ENCODE measurements around the gene KAT6B.
A peak's percentile ranks its signal among the peaks of the same experiment; 100 is the strongest.
"Not testable (repeated sequence)": the region's sequence is repeated elsewhere in the genome, so short reads cannot be mapped to it uniquely, and the experiment has no call there.

The KAT6B gene

GRCh38 chr10:74826142-74827044 lies at the start of gene KAT6B:
Gene KAT6B, plus strand, starts transcription at chr10:74826600. Its CDS starts 16,258 bp downstream, at chr10:74842858.
- DNase-seq (ENCODE audit: low read depth) = peak; percentile 100

- DNase-seq (ENCODE audit: low read depth) = no peak
These were observed 47.8 kb upstream of the KAT6B start for GRCh38 chr10:74778436-74779094.

DNA sequence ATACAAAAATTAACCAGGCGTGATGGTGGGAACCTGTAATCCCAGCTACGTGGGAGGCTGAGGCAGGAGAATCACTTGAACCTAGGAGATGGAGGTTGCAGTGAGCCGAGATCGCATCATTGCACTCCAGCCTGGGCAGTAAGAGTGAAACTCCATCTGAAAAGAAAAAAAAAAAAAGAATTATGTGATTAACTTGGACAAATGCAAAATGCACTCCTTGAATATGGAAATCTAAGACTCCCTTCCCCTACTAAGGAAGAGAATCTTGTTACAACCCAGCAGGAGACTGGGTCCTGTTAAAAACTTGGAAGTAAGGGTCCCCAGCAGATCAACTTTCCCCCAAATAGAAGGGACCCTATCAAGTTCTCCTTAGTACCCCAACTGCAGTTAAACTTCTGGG lies 44.5 kb upstream of the KAT6B start:
- not testable (repeated sequence) for DNase-seq (ENCODE audit: low read depth)

GRCh38 chr10:74784462-74784861 lies 41.9 kb upstream of the KAT6B start:
- DNase-seq (ENCODE audit: low read depth) = no peak

GRCh38 chr10:74786126-74786525 lies 40.3 kb upstream of the KAT6B start:
- no peak for DNase-seq (ENCODE audit: low read depth)

DNA sequence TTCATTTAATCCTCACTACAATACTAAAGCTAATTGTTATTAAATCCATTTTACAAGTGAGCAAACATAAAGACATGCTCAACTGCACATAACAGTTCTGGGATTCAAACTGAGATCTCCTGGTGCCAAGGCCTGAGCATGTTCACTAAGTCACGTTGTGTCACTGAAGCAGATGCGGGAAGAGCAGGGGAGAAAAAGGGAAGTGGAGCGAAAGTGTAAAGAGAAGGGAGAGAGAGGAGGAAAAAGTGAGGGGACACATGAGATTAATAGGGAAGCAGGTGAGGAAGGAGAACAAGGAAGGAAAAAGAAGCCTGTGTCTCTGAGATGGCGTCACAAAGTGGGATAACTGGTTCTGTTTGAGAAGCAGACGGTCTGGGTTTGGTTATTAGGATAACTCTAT lies 38.9 kb upstream of the KAT6B start:
- DNase-seq (ENCODE audit: low read depth) = no peak

DNA sequence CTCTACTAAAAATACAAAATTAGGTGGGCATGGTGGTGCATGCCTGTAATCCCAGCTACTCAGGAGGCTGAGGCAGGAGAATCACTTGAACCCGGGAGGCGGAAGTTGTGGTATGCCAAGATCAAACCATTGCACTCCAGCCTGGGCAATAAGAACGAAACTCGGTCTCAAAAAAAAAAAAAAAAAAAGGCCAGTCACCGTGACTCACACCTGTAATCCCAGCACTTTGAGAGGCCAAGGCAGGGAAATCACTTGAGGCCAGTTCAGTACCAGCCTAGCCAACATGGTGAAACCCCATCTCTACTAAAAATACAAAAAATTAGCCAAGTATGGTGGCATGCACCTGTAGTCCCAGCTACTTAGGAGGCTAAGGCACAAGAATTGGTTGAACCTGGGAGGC lies 34.4 kb upstream of the KAT6B start:
- not testable (repeated sequence) for DNase-seq (ENCODE audit: low read depth)

- no peak for DNase-seq (ENCODE audit: low read depth)
These were observed 33.7 kb upstream of the KAT6B start for GRCh38 chr10:74792726-74793125.

- not testable (repeated sequence) for DNase-seq (ENCODE audit: low read depth)
These were observed 33.2 kb upstream of the KAT6B start for GRCh38 chr10:74793240-74793639.

DNA sequence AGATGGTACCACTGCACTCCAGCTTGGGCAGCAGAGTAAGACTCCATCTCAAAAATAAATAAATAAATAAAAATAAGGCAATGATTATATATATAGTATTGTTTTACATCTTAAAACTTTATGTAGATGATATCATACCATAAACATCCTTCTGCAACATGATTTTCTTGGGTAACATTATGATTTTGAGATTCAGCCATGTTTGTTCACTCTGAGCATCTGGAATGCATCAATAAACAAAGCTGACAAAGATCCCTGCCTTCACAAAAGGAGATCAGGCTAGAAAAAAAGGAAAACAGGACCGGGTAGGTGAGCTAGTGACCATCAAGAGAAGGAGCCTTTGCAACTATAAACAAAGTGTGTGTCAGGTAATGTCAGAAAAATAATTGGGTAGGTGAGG lies 31.9 kb upstream of the KAT6B start:
- no peak for DNase-seq (ENCODE audit: low read depth)

DNA sequence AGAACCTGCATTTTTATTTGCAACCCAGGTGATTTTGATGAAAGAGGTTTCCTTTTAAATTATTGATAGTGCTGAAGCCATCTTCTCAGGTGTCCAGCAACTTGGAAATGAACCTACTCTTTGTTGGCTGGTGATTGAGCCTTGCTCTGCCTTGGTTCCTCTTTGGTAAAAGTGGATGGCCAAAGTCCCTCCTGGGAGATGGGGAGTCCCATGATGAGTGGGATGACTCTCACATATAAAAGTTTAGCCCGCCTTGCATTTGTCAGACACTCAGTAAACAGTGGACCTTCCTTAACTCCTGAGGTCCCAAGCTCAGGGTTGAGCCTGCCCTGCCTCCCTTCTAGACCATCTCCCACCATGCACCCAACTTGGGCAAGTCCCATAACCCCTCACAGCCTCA lies 28.9 kb upstream of the KAT6B start:
- no peak for DNase-seq (ENCODE audit: low read depth)

DNA sequence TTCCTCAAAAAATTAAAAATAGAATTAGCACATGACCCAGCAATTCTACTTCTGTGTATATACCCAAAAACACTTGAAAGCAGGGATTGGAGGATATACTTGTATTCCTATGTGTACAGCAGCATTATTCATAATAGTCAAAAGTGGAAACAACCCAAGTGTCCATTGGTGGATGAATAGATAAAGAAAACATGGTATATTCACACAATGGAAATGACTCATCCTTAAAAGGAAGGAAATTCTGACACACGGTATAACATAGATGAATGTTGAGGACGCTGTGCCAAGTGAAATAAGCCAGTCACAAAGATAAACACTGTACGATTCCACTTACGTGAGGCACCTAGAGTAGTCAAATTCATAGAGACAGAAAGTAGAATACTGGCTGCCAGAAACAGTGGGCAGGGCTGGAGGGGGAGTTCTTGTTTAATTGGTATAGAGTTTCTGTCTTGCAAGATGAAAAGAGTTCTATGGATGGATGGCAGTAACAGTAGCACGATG lies 26.6 kb upstream of the KAT6B start:
- peak; percentile 93 for DNase-seq (ENCODE audit: low read depth)

- no peak for DNase-seq (ENCODE audit: low read depth)
These were observed 25.0 kb upstream of the KAT6B start for GRCh38 chr10:74801447-74801846.

GRCh38 chr10:74808501-74808900 lies 17.9 kb upstream of the KAT6B start:
- no peak for DNase-seq (ENCODE audit: low read depth)

- no peak for DNase-seq (ENCODE audit: low read depth)
These were observed 16.3 kb upstream of the KAT6B start for GRCh38 chr10:74810087-74810486.

GRCh38 chr10:74813381-74814259 lies 12.8 kb upstream of the KAT6B start:
- DNase-seq (ENCODE audit: low read depth) = no peak

- no peak for DNase-seq (ENCODE audit: low read depth)
These were observed 11.6 kb upstream of the KAT6B start for GRCh38 chr10:74814797-74815196.

GRCh38 chr10:74816824-74817498 lies 9.4 kb upstream of the KAT6B start:
- no peak for DNase-seq (ENCODE audit: low read depth)

DNA sequence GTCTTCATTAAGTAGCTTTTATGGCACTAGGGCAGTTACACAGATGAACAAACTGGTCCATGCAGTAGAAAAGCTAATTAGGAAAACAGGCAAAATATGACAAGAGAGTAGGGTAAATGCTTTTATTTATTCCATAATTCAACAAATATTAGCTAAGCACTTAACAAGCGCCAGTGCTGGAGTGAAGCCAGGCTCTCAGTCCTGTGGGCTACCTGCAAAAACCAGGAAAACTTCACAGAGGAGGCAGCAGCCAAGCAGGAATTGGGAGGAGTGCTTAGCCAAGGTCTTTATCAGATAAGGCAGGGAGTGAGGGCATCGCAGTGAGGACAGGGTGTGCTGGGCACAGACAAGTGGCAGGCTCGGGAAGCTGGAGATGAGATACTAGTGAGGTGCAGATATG lies 4.9 kb upstream of the KAT6B start:
- DNase-seq (ENCODE audit: low read depth) = no peak

GRCh38 chr10:74822101-74822500 lies 4.3 kb upstream of the KAT6B start:
- DNase-seq (ENCODE audit: low read depth) = no peak

DNA sequence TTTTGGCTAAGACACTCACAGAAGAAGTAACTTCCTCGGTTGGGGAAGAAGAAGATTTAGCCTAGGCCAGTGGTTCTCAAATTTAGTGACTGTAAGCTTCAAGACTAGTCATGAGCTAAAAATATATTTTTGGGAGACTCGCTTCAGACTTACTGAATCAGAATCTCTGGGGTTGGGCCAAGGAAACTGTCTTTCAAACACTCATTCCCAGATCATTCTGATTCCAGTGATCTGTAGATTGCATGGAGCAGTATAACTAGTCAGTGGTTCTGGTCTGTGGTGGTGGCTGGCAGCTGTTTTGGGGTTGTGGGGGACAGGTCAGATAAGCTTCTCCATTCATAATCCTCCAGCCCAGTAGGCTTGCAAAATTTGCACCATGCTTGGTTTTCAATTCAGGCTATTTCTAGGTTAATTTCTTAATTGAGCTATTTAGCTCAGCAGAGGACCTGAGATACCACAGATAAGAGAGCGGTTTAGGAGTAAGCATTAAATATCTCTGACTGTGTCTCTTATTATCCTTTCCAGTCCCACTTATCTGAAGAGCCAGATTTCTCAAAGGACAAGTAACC lies 3.8 kb upstream of the KAT6B start:
- peak; percentile 89 for DNase-seq (ENCODE audit: low read depth)
